ENCODE measurements around the gene SDCBP2. TPM values are rescaled to one million over a fixed set of nuclear protein-coding genes. Genes with fewer than 3 reads are reported as not detected.

Gene SDCBP2
- total and polyA plus RNA-seq, 2 of the 13 experiments (the other 11 are each of a cell fraction or from before 2014, with no cell fraction given) = 1.2 to 2.4 TPM

GRCh38 chr20:1375515-1375914 is 46.6 kb upstream of the SDCBP2 start:
- Histone ChIP-seq H3K9me3 (ENCODE audit: low read length) (no peaks in the 10 kb centered on the region), H3K36me3 (replicated peaks in 1 of 2; ENCODE audit: control insufficient read depth in 1 of 2, insufficient read depth in 2 of 2, low read length in 2 of 2) (peaks cover 26 to 57% of the 10 kb centered on the region in 2 experiments), H3K9ac (ENCODE audit: insufficient read depth, low read depth, low read length) (no peak overlapping the region), H3K4me3 (replicated peaks in 1 of 3; ENCODE audit: insufficient read depth in 1 of 3, low read depth in 2 of 3, low read length in 3 of 3) (no peak overlapping the region), H3K4me1 (ENCODE audit: insufficient read depth, low read length) (peaks cover 38% of the 10 kb centered on the region), H3K4me2 (ENCODE audit: low read depth, low read length) (no peak overlapping the region), H3K79me2 (ENCODE audit: insufficient read depth, low read length) (peaks cover 64% of the 10 kb centered on the region), H2AFZ (ENCODE audit: low read length) (no peak overlapping the region), H4K20me1 (ENCODE audit: insufficient read depth, low read length) (peaks cover 68% of the 10 kb centered on the region), H3K27me3 (ENCODE audit: control insufficient read depth in 1 of 2, insufficient read depth in 2 of 2, low read length in 2 of 2) (no peaks in the 10 kb centered on the region), H3K27ac (ENCODE audit: extremely low read length, insufficient read depth, low read length) (no peak overlapping the region)
- intact Hi-C loops (cut with micrococcal nuclease; ENCODE audit: unreplicated experiment) (no loop called here), in situ Hi-C loops (cut with HindIII; ENCODE audit: extremely low pct_ligation_motif_present, low pct_unique_long_range_greater_than_20kb) (no loop called here)
- WGBS (ENCODE audit: low lambda C conversion rate) = 85% methylated on average over 8 of the region's 8 CpGs
- BruUV-seq (replicated peaks) = no TSS peak
- no peak for ATAC-seq
- DNase-seq (ENCODE audit: low spot score) = no peak
- TF ChIP-seq NR2C2 (CRISPR knock-in tag; IDR thresholded peaks at IDR 0.05; ENCODE audit: borderline replicate concordance) (no peak), POLR2G (IDR thresholded peaks at IDR 0.05; ENCODE audit: low read depth, low read length) (peak; percentile 27; the same call in 1 of the 2 replicates)
- POLR2A ChIA-PET = no interaction called here
- FAIRE-seq = no peak
- CTCF ChIA-PET (ENCODE audit: low intra/inter-chr PET ratio, low total read pairs) = no interaction called here

GRCh38 chr20:1374246-1374645 is 45.3 kb upstream of the SDCBP2 start:
- Histone ChIP-seq H3K36me3 (replicated peaks in 1 of 2; ENCODE audit: control insufficient read depth in 1 of 2, insufficient read depth in 2 of 2, low read length in 2 of 2) (peaks cover 31 to 66% of the 10 kb centered on the region in 2 experiments), H3K4me3 (replicated peaks in 1 of 3; ENCODE audit: insufficient read depth in 1 of 3, low read depth in 2 of 3, low read length in 3 of 3) (no peak overlapping the region), H4K20me1 (ENCODE audit: insufficient read depth, low read length) (peaks cover 58% of the 10 kb centered on the region), H3K9me3 (ENCODE audit: low read length) (no peaks in the 10 kb centered on the region), H3K27me3 (ENCODE audit: control insufficient read depth in 1 of 2, insufficient read depth in 2 of 2, low read length in 2 of 2) (no peaks in the 10 kb centered on the region), H3K27ac (ENCODE audit: extremely low read length, insufficient read depth, low read length) (no peak overlapping the region), H3K4me2 (ENCODE audit: low read depth, low read length) (no peak overlapping the region), H2AFZ (ENCODE audit: low read length) (no peak overlapping the region), H3K79me2 (ENCODE audit: insufficient read depth, low read length) (peaks cover 52% of the 10 kb centered on the region), H3K9ac (ENCODE audit: insufficient read depth, low read depth, low read length) (no peak overlapping the region), H3K4me1 (ENCODE audit: insufficient read depth, low read length) (peaks cover 25% of the 10 kb centered on the region)
- CTCF ChIA-PET (ENCODE audit: low intra/inter-chr PET ratio, low total read pairs) = no interaction called here
- no peak for DNase-seq (ENCODE audit: low spot score)
- FAIRE-seq = no peak
- POLR2A ChIA-PET = no interaction called here
- 97% methylated on average over 2 of the region's 2 CpGs for WGBS (ENCODE audit: low lambda C conversion rate)
- no TSS peak for BruUV-seq (replicated peaks)
- peak; percentile 23; the same call in 1 of the 3 replicates for ATAC-seq
- in situ Hi-C loops (cut with HindIII; ENCODE audit: extremely low pct_ligation_motif_present, low pct_unique_long_range_greater_than_20kb) (no loop called here), intact Hi-C loops (cut with micrococcal nuclease; ENCODE audit: unreplicated experiment) (no loop called here)
- TF ChIP-seq MEIS2 (CRISPR knock-in tag; IDR thresholded peaks at IDR 0.05) (no peak), ZNF333 (CRISPR knock-in tag; IDR thresholded peaks at IDR 0.05; ENCODE audit: borderline replicate concordance) (no peak), NFIB (CRISPR knock-in tag; IDR thresholded peaks at IDR 0.05; ENCODE audit: borderline replicate concordance) (no peak), ATM (IDR thresholded peaks at IDR 0.05; ENCODE audit: borderline replicate concordance) (no peak), SP2 (CRISPR knock-in tag; IDR thresholded peaks at IDR 0.05) (no peak), ADNP (CRISPR knock-in tag; IDR thresholded peaks at IDR 0.05) (no peak), RORA (CRISPR knock-in tag; IDR thresholded peaks at IDR 0.05) (no peak), TFDP2 (CRISPR knock-in tag; IDR thresholded peaks at IDR 0.05) (no peak), KLF11 (CRISPR knock-in tag; IDR thresholded peaks at IDR 0.05) (no peak), ZNF263 (CRISPR knock-in tag; IDR thresholded peaks at IDR 0.05) (no peak), ZNF691 (CRISPR knock-in tag; IDR thresholded peaks at IDR 0.05; ENCODE audit: borderline replicate concordance, low read depth) (no peak), KDM1A (CRISPR knock-in tag; IDR thresholded peaks at IDR 0.05) (no peak)
- TF ChIP-seq, protein P1, sequence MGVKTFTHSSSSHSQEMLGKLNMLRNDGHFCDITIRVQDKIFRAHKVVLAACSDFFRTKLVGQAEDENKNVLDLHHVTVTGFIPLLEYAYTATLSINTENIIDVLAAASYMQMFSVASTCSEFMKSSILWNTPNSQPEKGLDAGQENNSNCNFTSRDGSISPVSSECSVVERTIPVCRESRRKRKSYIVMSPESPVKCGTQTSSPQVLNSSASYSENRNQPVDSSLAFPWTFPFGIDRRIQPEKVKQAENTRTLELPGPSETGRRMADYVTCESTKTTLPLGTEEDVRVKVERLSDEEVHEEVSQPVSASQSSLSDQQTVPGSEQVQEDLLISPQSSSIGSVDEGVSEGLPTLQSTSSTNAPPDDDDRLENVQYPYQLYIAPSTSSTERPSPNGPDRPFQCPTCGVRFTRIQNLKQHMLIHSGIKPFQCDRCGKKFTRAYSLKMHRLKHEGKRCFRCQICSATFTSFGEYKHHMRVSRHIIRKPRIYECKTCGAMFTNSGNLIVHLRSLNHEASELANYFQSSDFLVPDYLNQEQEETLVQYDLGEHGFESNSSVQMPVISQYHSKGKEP (CRISPR knock-in tag; IDR thresholded peaks at IDR 0.05) = no peak
- TF ChIP-seq, protein P2, sequence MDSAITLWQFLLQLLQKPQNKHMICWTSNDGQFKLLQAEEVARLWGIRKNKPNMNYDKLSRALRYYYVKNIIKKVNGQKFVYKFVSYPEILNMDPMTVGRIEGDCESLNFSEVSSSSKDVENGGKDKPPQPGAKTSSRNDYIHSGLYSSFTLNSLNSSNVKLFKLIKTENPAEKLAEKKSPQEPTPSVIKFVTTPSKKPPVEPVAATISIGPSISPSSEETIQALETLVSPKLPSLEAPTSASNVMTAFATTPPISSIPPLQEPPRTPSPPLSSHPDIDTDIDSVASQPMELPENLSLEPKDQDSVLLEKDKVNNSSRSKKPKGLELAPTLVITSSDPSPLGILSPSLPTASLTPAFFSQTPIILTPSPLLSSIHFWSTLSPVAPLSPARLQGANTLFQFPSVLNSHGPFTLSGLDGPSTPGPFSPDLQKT (CRISPR knock-in tag; IDR thresholded peaks at IDR 0.05; ENCODE audit: borderline replicate concordance) = no peak
